C4-2B (cell line): ENCODE data around the gene MGRN1.

ENCODE experiments used
- H3K27ac ChIP-seq: fragments of 450-650 bp; 2 replicates; pipeline ENCODE4 v1.5.1; 2017
- CTCF ChIP-seq: fragments of 450-650 bp; conservative IDR thresholded peaks from 2 replicates; pipeline ENCODE4 v1.5.1; 2017; ENCODE audit warnings: mild to moderate bottlenecking
- ZFX ChIP-seq: fragments of 450-650 bp; IDR thresholded peaks from 2 replicates; pipeline ENCODE4 v1.6.1; 2017

MGRN1 gene

GRCh38 chr16:4588386-4588785 lies 36.2 kb upstream of the MGRN1 start:
- no peak overlapping the region for H3K27ac ChIP-seq
- no peak for TF ChIP-seq ZFX

- H3K27ac ChIP-seq, result no peak overlapping the region
- TF ChIP-seq CTCF (no peak), ZFX (no peak)
Observed at GRCh38 chr16:4588961-4589360, 35.7 kb upstream of the MGRN1 start.

- H3K27ac ChIP-seq, result no peak overlapping the region
- TF ChIP-seq ZFX (no peak), CTCF (no peak)
Observed at GRCh38 chr16:4591191-4591590, 33.4 kb upstream of the MGRN1 start.

GRCh38 chr16:4591706-4592470 lies 32.7 kb upstream of the MGRN1 start:
- TF ChIP-seq CTCF (no peak), ZFX (no peak)
- H3K27ac ChIP-seq, result no peak overlapping the region

GRCh38 chr16:4593086-4593485 lies 31.5 kb upstream of the MGRN1 start:
- no peak for TF ChIP-seq CTCF
- TF ChIP-seq ZFX, result no peak
- H3K27ac ChIP-seq, result no peak overlapping the region

GRCh38 chr16:4594433-4595410 lies 29.9 kb upstream of the MGRN1 start:
- TF ChIP-seq CTCF, result no peak
- no peak for TF ChIP-seq ZFX
- H3K27ac ChIP-seq, result no peak overlapping the region

- TF ChIP-seq ZFX (no peak), CTCF (no peak)
- no peak overlapping the region for H3K27ac ChIP-seq
Observed at GRCh38 chr16:4597174-4597573, 27.5 kb upstream of the MGRN1 start.
